Smooth muscle cell (in vitro differentiated cells): Measurements from ENCODE around the gene NFATC1. TPM values are rescaled to one million over a fixed set of nuclear protein-coding genes. Genes with fewer than 3 reads are reported as not detected.

Experiments used
- DNase-seq: peaks from one replicate; lab custom pipeline; 2025; ENCODE audit not compliant: unreplicated experiment; lab: John Stamatoyannopoulos, UW
- H2AFZ ChIP-seq: fragments of 200-600 bp; sonication (generic); 2 replicates; pipeline ENCODE4 v1.6.0; 2016; ENCODE audit warnings: antibody characterized with exemption, low read depth, mild to moderate bottlenecking
- H3F3A ChIP-seq: fragments of 200-600 bp; sonication (generic); 2 replicates; pipeline ENCODE4 v1.6.0; 2017; ENCODE audit warnings: antibody characterized with exemption, low read depth
- H3K27ac ChIP-seq: fragments of 200-600 bp; sonication (generic); 2 replicates; pipeline ENCODE4 v1.5.1; 2016; ENCODE audit warnings: low read depth, mild to moderate bottlenecking
- H3K27me3 ChIP-seq: fragments of 200-600 bp; sonication (generic); 2 replicates; pipeline ENCODE4 v1.6.1; 2016; ENCODE audit warnings: low read depth, mild to moderate bottlenecking
- H3K36me3 ChIP-seq: fragments of 200-600 bp; sonication (generic); 2 replicates; pipeline ENCODE4 v1.5.1; 2016; ENCODE audit warnings: low read depth
- H3K4me1 ChIP-seq: fragments of 200-600 bp; sonication (generic); 2 replicates; pipeline ENCODE4 v1.5.1; 2016; ENCODE audit warnings: low read depth
- H3K4me2 ChIP-seq: fragments of 200-600 bp; sonication (generic); 2 replicates; pipeline ENCODE4 v1.6.0; 2016; ENCODE audit warnings: mild to moderate bottlenecking
- H3K4me3 ChIP-seq: fragments of 200-600 bp; sonication (generic); 2 replicates; pipeline ENCODE4 v1.5.1; 2016; ENCODE audit warnings: mild to moderate bottlenecking
- H3K79me2 ChIP-seq: fragments of 200-600 bp; sonication (generic); 2 replicates; pipeline ENCODE4 v1.6.0; 2016; ENCODE audit warnings: low read depth, mild to moderate bottlenecking
- H3K9ac ChIP-seq: fragments of 200-600 bp; sonication (generic); 2 replicates; pipeline ENCODE4 v1.6.0; 2016; ENCODE audit warnings: low read depth
- H3K9me3 ChIP-seq: fragments of 200-600 bp; sonication (generic); replicated peaks from 2 replicates; pipeline ENCODE4 v1.5.1; 2016; ENCODE audit warnings: low read depth
- H4K20me1 ChIP-seq: fragments of 200-600 bp; sonication (generic); 2 replicates; pipeline ENCODE4 v1.6.0; 2016; ENCODE audit warnings: low read depth
- CTCF ChIP-seq: fragments of 200-600 bp; sonication (generic); IDR thresholded peaks from 2 replicates; pipeline ENCODE4 v1.5.1; 2017; ENCODE audit warnings: borderline replicate concordance, mild to moderate bottlenecking, antibody characterized with exemption; ENCODE audit not compliant: insufficient read depth, poor library complexity, severe bottlenecking
- WGBS: methylation state at CpG from one replicate; pipeline ENCODE4 v1.1.7; 2016; ENCODE audit warnings: low lambda C conversion rate; 5-methylcytosine and 5-hydroxymethylcytosine counted together
- polyA plus RNA-seq: library from polyadenylated mRNA; unstranded; fragments of >200 nt; fragmentation: Nextera tagmentation; extraction: Ambion mirVana; gene quantifications from 2 replicates; pipeline ENCODE4 v1.2.1, GENCODE V29; 2016
- total RNA-seq: library from RNA; depleted of rRNA; stranded (reverse); fragments of >200 nt; gene quantifications from 2 replicates; pipeline ENCODE4 v1.2.3, GENCODE V29; 2014

NFATC1 gene
- total and polyA plus RNA-seq, 2 experiments from 2014 or later, result 13.1 to 19.2 TPM

GRCh38 chr18:79508565-79509535, 113.1 kb downstream of the NFATC1 start:
- Histone ChIP-seq H4K20me1 (no peaks in the 10 kb centered on the region), H3K79me2 (no peaks in the 10 kb centered on the region), H3F3A (peaks cover 5% of the 10 kb centered on the region), H3K9ac (no peak overlapping the region), H2AFZ (no peak overlapping the region), H3K4me2 (no peak overlapping the region), H3K27ac (no peak overlapping the region), H3K36me3 (no peaks in the 10 kb centered on the region), H3K27me3 (no peaks in the 10 kb centered on the region), H3K4me1 (peaks cover 13% of the 10 kb centered on the region), H3K4me3 (no peak overlapping the region), H3K9me3 (no peaks in the 10 kb centered on the region)
- WGBS, result 94% methylated on average over 38 of the region's 40 CpGs
- TF ChIP-seq CTCF, result no peak
- no peak for DNase-seq

DNA sequence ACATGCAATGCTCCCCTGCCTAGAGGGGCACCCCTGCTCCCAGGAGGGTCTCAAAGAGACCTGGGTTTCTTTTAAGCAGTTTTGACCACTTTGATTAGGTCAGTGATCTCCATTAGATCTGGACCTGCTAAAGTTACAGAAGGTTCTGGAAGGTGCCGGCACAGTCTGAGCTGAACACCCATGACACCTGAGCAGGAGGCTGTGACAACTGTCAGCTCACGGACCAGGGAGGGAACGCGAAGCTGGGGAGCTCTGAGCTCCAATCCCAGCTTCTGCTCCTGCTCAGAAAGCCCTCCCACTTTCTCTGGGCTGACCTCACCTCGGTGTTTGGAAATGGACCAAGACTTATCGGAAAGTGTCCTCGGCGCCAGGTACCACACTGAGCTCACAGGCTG, 113.8 kb downstream of the NFATC1 start:
- Histone ChIP-seq H3K79me2 (no peaks in the 10 kb centered on the region), H4K20me1 (no peaks in the 10 kb centered on the region), H3K36me3 (no peaks in the 10 kb centered on the region), H3F3A (peaks cover 5% of the 10 kb centered on the region), H3K4me1 (peaks cover 13% of the 10 kb centered on the region), H3K4me2 (no peak overlapping the region), H2AFZ (no peak overlapping the region), H3K9ac (no peak overlapping the region), H3K27ac (no peak overlapping the region), H3K4me3 (no peak overlapping the region), H3K27me3 (no peaks in the 10 kb centered on the region), H3K9me3 (no peaks in the 10 kb centered on the region)
- 98% methylated on average over 8 of the region's 8 CpGs for WGBS
- DNase-seq, result no peak
- no peak for TF ChIP-seq CTCF

- Histone ChIP-seq H3K4me2 (no peak overlapping the region), H3K9me3 (no peaks in the 10 kb centered on the region), H3K9ac (no peak overlapping the region), H3K4me3 (no peak overlapping the region), H3K4me1 (peaks cover 13% of the 10 kb centered on the region), H4K20me1 (no peaks in the 10 kb centered on the region), H3F3A (peaks cover 5% of the 10 kb centered on the region), H3K27me3 (no peaks in the 10 kb centered on the region), H3K36me3 (no peaks in the 10 kb centered on the region), H2AFZ (no peak overlapping the region), H3K79me2 (no peaks in the 10 kb centered on the region), H3K27ac (no peak overlapping the region)
- TF ChIP-seq CTCF, result no peak
- DNase-seq, result no peak
- 96% methylated on average over 20 of the region's 20 CpGs for WGBS
Observed at GRCh38 chr18:79510046-79510685, 114.4 kb downstream of the NFATC1 start.
